Measurements from ENCODE around the gene CBX8. TPM values are rescaled to one million over a fixed set of nuclear protein-coding genes. Genes with fewer than 3 reads are reported as not detected.

The CBX8 gene
- total RNA-seq (ENCODE audit: low replicate concordance) = 1.5 and 1.7 TPM in 2 replicates

DNA sequence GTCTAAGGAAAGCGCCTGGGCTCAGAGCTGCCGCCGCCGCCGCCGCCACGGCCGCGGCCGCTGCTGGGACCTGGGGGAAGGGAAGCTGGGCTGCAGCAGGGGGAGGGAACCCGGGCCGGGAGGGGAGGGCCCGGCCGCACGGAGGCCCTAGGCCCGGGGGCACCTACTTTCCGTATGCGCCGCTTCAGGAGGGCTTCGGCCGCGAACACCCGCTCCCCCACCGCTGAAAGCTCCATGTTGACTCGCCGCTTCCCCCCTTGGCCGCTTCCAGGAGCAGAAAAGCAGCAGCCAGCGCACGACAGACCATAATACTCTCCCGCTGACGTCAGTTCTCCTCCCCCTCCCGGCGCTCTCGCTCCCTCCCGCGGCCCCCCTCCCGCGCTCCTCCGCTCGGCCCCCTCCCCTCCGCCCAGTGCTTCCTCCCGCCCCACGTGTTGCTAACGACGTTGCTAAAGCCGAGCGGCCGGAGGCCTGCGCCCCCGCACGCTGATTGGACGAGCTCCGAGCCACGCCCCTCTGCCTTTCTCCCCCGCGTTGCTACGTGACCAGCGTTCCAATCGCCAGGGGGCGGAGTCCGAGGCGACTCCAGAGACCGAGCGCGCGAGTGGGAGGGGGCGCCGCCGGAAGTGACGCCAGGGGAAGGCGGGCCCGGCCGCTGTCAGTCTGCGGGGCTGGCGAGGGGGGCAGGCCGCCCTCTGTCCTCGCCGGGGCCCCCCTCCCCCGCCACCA lies at the start of gene CBX8:
Gene CBX8 (minus strand): TSS at position 315 of the 729 bp plus-strand sequence. CDS start 79 bp downstream, at position 236.
- peak; percentile 99 for DNase-seq (ENCODE audit: low read depth)
- H3K4me3 ChIP-seq (ENCODE audit: low read depth, low read length) = peak within 1 kb of the TSS; percentile 83
- TF ChIP-seq, protein P1, sequence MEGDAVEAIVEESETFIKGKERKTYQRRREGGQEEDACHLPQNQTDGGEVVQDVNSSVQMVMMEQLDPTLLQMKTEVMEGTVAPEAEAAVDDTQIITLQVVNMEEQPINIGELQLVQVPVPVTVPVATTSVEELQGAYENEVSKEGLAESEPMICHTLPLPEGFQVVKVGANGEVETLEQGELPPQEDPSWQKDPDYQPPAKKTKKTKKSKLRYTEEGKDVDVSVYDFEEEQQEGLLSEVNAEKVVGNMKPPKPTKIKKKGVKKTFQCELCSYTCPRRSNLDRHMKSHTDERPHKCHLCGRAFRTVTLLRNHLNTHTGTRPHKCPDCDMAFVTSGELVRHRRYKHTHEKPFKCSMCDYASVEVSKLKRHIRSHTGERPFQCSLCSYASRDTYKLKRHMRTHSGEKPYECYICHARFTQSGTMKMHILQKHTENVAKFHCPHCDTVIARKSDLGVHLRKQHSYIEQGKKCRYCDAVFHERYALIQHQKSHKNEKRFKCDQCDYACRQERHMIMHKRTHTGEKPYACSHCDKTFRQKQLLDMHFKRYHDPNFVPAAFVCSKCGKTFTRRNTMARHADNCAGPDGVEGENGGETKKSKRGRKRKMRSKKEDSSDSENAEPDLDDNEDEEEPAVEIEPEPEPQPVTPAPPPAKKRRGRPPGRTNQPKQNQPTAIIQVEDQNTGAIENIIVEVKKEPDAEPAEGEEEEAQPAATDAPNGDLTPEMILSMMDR (IDR thresholded peaks at IDR 0.05; ENCODE audit: insufficient read depth, low read length) = no peak

- no peak overlapping the region for H3K4me3 ChIP-seq (ENCODE audit: low read depth, low read length)
- TF ChIP-seq, protein P1 (IDR thresholded peaks at IDR 0.05; ENCODE audit: insufficient read depth, low read length) = no peak
- peak; percentile 61 for DNase-seq (ENCODE audit: low read depth)
Measured at GRCh38 chr17:79845601-79845949, 48.7 kb upstream of the CBX8 start.

- peak; percentile 22 for DNase-seq (ENCODE audit: low read depth)
- H3K4me3 ChIP-seq (ENCODE audit: low read depth, low read length) = no peak overlapping the region
Measured at GRCh38 chr17:79844869-79845600, 48.2 kb upstream of the CBX8 start.

GRCh38 chr17:79843816-79844800 lies 47.2 kb upstream of the CBX8 start:
- peak overlapping the region; percentile 53 for H3K4me3 ChIP-seq (ENCODE audit: low read depth, low read length)
- DNase-seq (ENCODE audit: low read depth) = peak; percentile 63
- TF ChIP-seq, protein P1 (IDR thresholded peaks at IDR 0.05; ENCODE audit: insufficient read depth, low read length) = no peak

More at GRCh38 chr17:79844869-79845600, 48.2 kb upstream of the CBX8 start:
- TF ChIP-seq, protein P1 (IDR thresholded peaks at IDR 0.05; ENCODE audit: insufficient read depth, low read length) = peak; percentile 58

GRCh38 chr17:79843474-79843815 lies 46.6 kb upstream of the CBX8 start:
- TF ChIP-seq, protein P1 (IDR thresholded peaks at IDR 0.05; ENCODE audit: insufficient read depth, low read length) = no peak
- no peak for DNase-seq (ENCODE audit: low read depth)

More at GRCh38 chr17:79843474-79843815, 46.6 kb upstream of the CBX8 start:
- peak overlapping the region; percentile 53 for H3K4me3 ChIP-seq (ENCODE audit: low read depth, low read length)

Measured in fibroblast of the aortic adventitia (primary cell).